IMR-90 (cell line): Measurements from ENCODE around the gene AP1S2. TPM values are rescaled to one million over a fixed set of nuclear protein-coding genes. Genes with fewer than 3 reads are reported as not detected.

Experiments used
- ATAC-seq: fragments of 200-7000 bp; cut with Tn5 transposase; 2 replicates; pipeline ENCODE4 v1.9.1; 2020; ENCODE audit warnings: low read depth, mild to moderate bottlenecking, moderate library complexity
- BruUV-seq: library from RNA; stranded (reverse); fragments of 400-500 nt; replicated peaks from 2 replicates; lab custom pipeline; 2021; lab: Mats Ljungman, UMichigan
- CTCF ChIA-PET: fragments of 300-600 bp; formaldehyde crosslinking; extraction: SDS; loops from one replicate; lab custom pipeline; 2021; ENCODE audit warnings: antibody characterized with exemption; lab: Yijun Ruan, JAX
- POLR2A ChIA-PET: fragments of 300-600 bp; sonication (Branson Sonifier 250); formaldehyde crosslinking; loops from one replicate; lab custom pipeline; 2022; ENCODE audit warnings: antibody characterized with exemption; ENCODE audit not compliant: unreplicated experiment; lab: Charles Lee
- DNase-seq: peaks from one replicate; pipeline ENCODE4 v3.0.0; 2013
- H2AFZ ChIP-seq: replicated peaks from 2 replicates; pipeline ENCODE3; 2013; ENCODE audit warnings: low read length, mild to moderate bottlenecking; ENCODE audit not compliant: poor library complexity
- H2AK5ac ChIP-seq: 2 replicates; pipeline ENCODE4 v1.6.1; 2013; ENCODE audit warnings: low read depth, low read length, inconsistent platforms
- H2AK9ac ChIP-seq: replicated peaks from 2 replicates; pipeline ENCODE3; 2013; ENCODE audit warnings: mild to moderate bottlenecking, low read depth, low read length, moderate library complexity; ENCODE audit not compliant: poor library complexity
- H2BK120ac ChIP-seq: 2 replicates; pipeline ENCODE4 v1.6.1; 2013; ENCODE audit warnings: low read depth, low read length, inconsistent platforms
- H2BK15ac ChIP-seq: 3 replicates; pipeline ENCODE4 v1.6.1; 2013; ENCODE audit warnings: low read depth, low read length, inconsistent platforms
- H2BK20ac ChIP-seq: 2 replicates; pipeline ENCODE4 v1.6.1; 2013; ENCODE audit warnings: low read depth, mild to moderate bottlenecking, inconsistent platforms, low read length, moderate library complexity
- H2BK5ac ChIP-seq: 2 replicates; pipeline ENCODE4 v1.6.1; 2013; ENCODE audit warnings: mild to moderate bottlenecking, low read depth, low read length, inconsistent platforms; ENCODE audit not compliant: poor library complexity, severe bottlenecking
- H3K14ac ChIP-seq: replicated peaks from 2 replicates; pipeline ENCODE4 v1.6.1; 2013; ENCODE audit warnings: low read depth, low read length, inconsistent platforms
- H3K18ac ChIP-seq: 2 replicates; pipeline ENCODE4 v1.6.1; 2013; ENCODE audit warnings: low read depth, low read length, control low read depth
- H3K23ac ChIP-seq: 2 replicates; pipeline ENCODE4 v1.6.1; 2013; ENCODE audit warnings: low read depth, low read length, inconsistent platforms
- H3K27ac ChIP-seq: 2 replicates; pipeline ENCODE4 v1.5.1; 2013; ENCODE audit warnings: mild to moderate bottlenecking, control low read depth, low read length; ENCODE audit not compliant: insufficient read depth
- H3K27me3 ChIP-seq: 2 replicates; pipeline ENCODE4 v1.6.1; 2013; ENCODE audit warnings: low read length; ENCODE audit not compliant: control insufficient read depth, insufficient read depth
- H3K36me3 ChIP-seq: 2 replicates; pipeline ENCODE4 v1.6.1; 2013; ENCODE audit warnings: low read length, mixed read lengths; ENCODE audit not compliant: control insufficient read depth, insufficient read depth
- H3K4ac ChIP-seq: 2 replicates; pipeline ENCODE4 v1.6.1; 2013; ENCODE audit warnings: low read depth, low read length, inconsistent platforms
- H3K4me1 ChIP-seq: 2 replicates; pipeline ENCODE4 v1.6.1; 2013; ENCODE audit warnings: low read length, mixed read lengths; ENCODE audit not compliant: control insufficient read depth, insufficient read depth
- H3K4me2 ChIP-seq: 2 replicates; pipeline ENCODE4 v1.6.1; 2013; ENCODE audit warnings: low read depth, mild to moderate bottlenecking, control low read depth, low read length, moderate library complexity
- H3K4me3 ChIP-seq: 2 replicates; pipeline ENCODE4 v1.5.1; 2013; ENCODE audit warnings: low read depth, mild to moderate bottlenecking, control low read depth, low read length, moderate library complexity; ENCODE audit not compliant: insufficient read depth
- H3K56ac ChIP-seq: 2 replicates; pipeline ENCODE4 v1.6.1; 2013; ENCODE audit warnings: low read length, inconsistent platforms; ENCODE audit not compliant: insufficient read depth; ENCODE audit errors: extremely low read depth
- H3K79me1 ChIP-seq, 2 experiments: 2 replicates each; pipeline ENCODE4 v1.6.1; 2013; ENCODE audit warnings: low read length in 2 of 2, inconsistent platforms in 1 of 2, low read depth in 1 of 2
- H3K9ac ChIP-seq: 2 replicates; pipeline ENCODE4 v1.6.1; 2013; ENCODE audit warnings: low read depth, low read length, control low read depth
- H3K9me1 ChIP-seq: 2 replicates; pipeline ENCODE4 v1.6.1; 2013; ENCODE audit warnings: low read length, inconsistent platforms; ENCODE audit not compliant: insufficient read depth
- H3K9me3 ChIP-seq: 2 replicates; pipeline ENCODE4 v1.6.1; 2013; ENCODE audit warnings: low read length; ENCODE audit not compliant: control insufficient read depth, insufficient read depth
- H4K20me1 ChIP-seq: 2 replicates; pipeline ENCODE4 v1.6.1; 2013; ENCODE audit warnings: low read length, inconsistent platforms; ENCODE audit not compliant: insufficient read depth
- H4K5ac ChIP-seq: 2 replicates; pipeline ENCODE4 v1.6.1; 2013; ENCODE audit warnings: mild to moderate bottlenecking, low read depth, low read length, control low read depth
- H4K8ac ChIP-seq, 2 experiments: 2 replicates each; pipeline ENCODE4 v1.6.1; 2013; ENCODE audit warnings: low read depth in 2 of 2, low read length in 2 of 2, control low read depth in 1 of 2, inconsistent platforms in 1 of 2
- H4K91ac ChIP-seq: 2 replicates; pipeline ENCODE4 v1.6.1; 2013; ENCODE audit warnings: low read depth, low read length, inconsistent platforms; ENCODE audit not compliant: insufficient read depth
- BHLHE40 ChIP-seq: fragments of 150-350 bp; IDR thresholded peaks from 2 replicates; pipeline ENCODE4 v1.6.1; 2016; ENCODE audit warnings: mild to moderate bottlenecking, low read depth, low read length
- CEBPB ChIP-seq: IDR thresholded peaks from 2 replicates; pipeline ENCODE4 v1.6.1; 2012; ENCODE audit warnings: low read depth, low read length, improper control_type of control experiment
- CHD1 ChIP-seq: IDR thresholded peaks from 2 replicates; pipeline ENCODE4 v1.6.1; 2012; ENCODE audit warnings: low read depth, low read length, improper control_type of control experiment
- ELK1 ChIP-seq: fragments of 150-350 bp; IDR thresholded peaks from 2 replicates; pipeline ENCODE4 v1.6.1; 2016; ENCODE audit warnings: low read depth, mild to moderate bottlenecking, low read length, moderate library complexity, borderline replicate concordance
- FOS ChIP-seq: fragments of 150-350 bp; IDR thresholded peaks from 2 replicates; pipeline ENCODE4 v1.6.1; 2016; ENCODE audit warnings: low read depth, low read length
- MAFK ChIP-seq: IDR thresholded peaks from 2 replicates; pipeline ENCODE4 v1.6.1; 2012; ENCODE audit warnings: low read depth, low read length, improper control_type of control experiment
- MAZ ChIP-seq: IDR thresholded peaks from 2 replicates; pipeline ENCODE4 v1.6.1; 2012; ENCODE audit warnings: low read depth, mild to moderate bottlenecking, low read length, improper control_type of control experiment, moderate library complexity, borderline replicate concordance
- NFE2L2 ChIP-seq: fragments of 150-350 bp; IDR thresholded peaks from 2 replicates; pipeline ENCODE4 v1.6.1; 2016; ENCODE audit warnings: low read depth, mild to moderate bottlenecking, low read length
- RAD21 ChIP-seq: IDR thresholded peaks from 2 replicates; pipeline ENCODE4 v1.6.1; 2012; ENCODE audit warnings: low read length, improper control_type of control experiment
- RCOR1 ChIP-seq: IDR thresholded peaks from 2 replicates; pipeline ENCODE4 v1.6.1; 2012; ENCODE audit warnings: mild to moderate bottlenecking, low read length, improper control_type of control experiment; ENCODE audit not compliant: insufficient replicate concordance
- USF2 ChIP-seq: fragments of 150-350 bp; IDR thresholded peaks from 2 replicates; pipeline ENCODE4 v1.6.1; 2017; ENCODE audit warnings: mild to moderate bottlenecking, antibody characterized with exemption, low read length, low read depth
- WGBS, 2 experiments: methylation state at CpG; one replicate each; pipeline versions ENCODE4 v1.1.5 to v1.1.7; 2013; ENCODE audit warnings: missing lambda C conversion rate in 2 of 2; ENCODE audit not compliant: insufficient read length in 1 of 2; ENCODE audit errors: extremely low coverage in 2 of 2; 5-methylcytosine and 5-hydroxymethylcytosine counted together
- dilution Hi-C: fragments of 300-500 bp; cut with HindIII; formaldehyde crosslinking; loops from one replicate; pipeline ENCODE4 v1.14.3; 2018; ENCODE audit warnings: low sequenced_read_pairs; ENCODE audit not compliant: unreplicated experiment
- in situ Hi-C: fragments of 300-500 bp; cut with MboI; formaldehyde crosslinking; loops from 3 replicates; pipeline ENCODE4 v1.14.3; 2019; ENCODE audit warnings: low sequenced_read_pairs, inconsistent platforms, mixed read lengths
- intact Hi-C: fragments of 100-400 bp; cut with micrococcal nuclease; formaldehyde crosslinking; loops from 2 replicates; pipeline ENCODE4 v1.10.0; 2022
- polyA plus RNA-seq, 3 experiments: library from polyadenylated mRNA; depleted of rRNA; stranded (reverse); fragments of >200 nt; gene quantifications; 2 replicates each; pipeline ENCODE4 v1.2.3, GENCODE V29; 2012; ENCODE audit warnings: low replicate concordance in 1 of 3
- total RNA-seq: library from RNA; depleted of rRNA; stranded (reverse); fragments of >200 nt; gene quantifications from 2 replicates; pipeline ENCODE4 v1.2.3, GENCODE V29; 2012

The AP1S2 gene
- total and polyA plus RNA-seq, 2 of the 4 experiments (the other 2 are of a cell fraction): 28.3 to 46.5 TPM

- Histone ChIP-seq H4K20me1 (no peaks in the 10 kb centered on the region), H3K9me1 (no peaks in the 10 kb centered on the region), H3K4ac (peak overlapping the region; percentile 82; the same call in 1 of the 2 replicates), H2AK5ac (peak overlapping the region; percentile 30; the same call in 1 of the 2 replicates), H4K91ac (peak overlapping the region; percentile 67), H2BK15ac (no peak overlapping the region), H2AFZ (peak overlapping the region; percentile 99), H3K4me3 (peak overlapping the region; percentile 77), H3K18ac (peak overlapping the region; percentile 6; the same call in 1 of the 2 replicates), H3K9me3 (no peaks in the 10 kb centered on the region), H3K36me3 (peaks cover 1% of the 10 kb centered on the region; the same call in 1 of the 2 replicates), H3K9ac (peak overlapping the region; percentile 64), H2BK5ac (peak overlapping the region; percentile 69), H3K79me1 (peaks cover 0 to 12% of the 10 kb centered on the region in 2 experiments), H3K4me2 (peak overlapping the region; percentile 89), H3K27me3 (no peaks in the 10 kb centered on the region), H3K4me1 (no peaks in the 10 kb centered on the region; the same call in 1 of the 2 replicates), H4K5ac (peak overlapping the region; percentile 37), H3K23ac (peak overlapping the region; percentile 81), H4K8ac (peak overlapping the region; percentile 89 to 90), H2BK20ac (no peak overlapping the region), H2BK120ac (peak overlapping the region; percentile 37; the same call in 1 of the 2 replicates), H3K56ac (peak overlapping the region; percentile 70), H3K27ac (peak overlapping the region; percentile 61), H3K14ac (peak overlapping the region; percentile 82), H2AK9ac (peak overlapping the region; percentile 96)
- TF ChIP-seq RAD21: no peak
- no peak for TF ChIP-seq CEBPB
- TF ChIP-seq BHLHE40: no peak
- TF ChIP-seq ELK1: no peak
- TF ChIP-seq MAFK: no peak
- no peak for TF ChIP-seq CHD1
- TF ChIP-seq FOS: no peak
- TF ChIP-seq RCOR1: no peak
- TF ChIP-seq MAZ: no peak
- no peak for TF ChIP-seq NFE2L2
- TF ChIP-seq USF2: no peak
- ChIA-PET POLR2A (no interaction called here), CTCF (no interaction called here)
- dilution Hi-C loops (no loop called here), intact Hi-C loops (loop anchor here (2.0 kb wide), 2 partner anchors 64 to 104 kb away; partner anchors contain the start of gene AP1S2), in situ Hi-C loops (no loop called here)
- ATAC-seq (peak; percentile 38), DNase-seq (peak; percentile 6)
- no CpG with 5 or more reads among the region's 15 CpGs for WGBS, 2 experiments
- BruUV-seq: no TSS peak
Measured at GRCh38 chrX:15790769-15791290, 63.8 kb downstream of the AP1S2 start.
